ENCODE measurements around the gene MRRF. TPM values are rescaled to one million over a fixed set of nuclear protein-coding genes. Genes with fewer than 3 reads are reported as not detected.

MRRF gene
- total and polyA plus RNA-seq, 2 of the 4 experiments (the other 2 are of a cell fraction), result 32.1 to 38.0 TPM

GRCh38 chr9:122215663-122216062 lies 49.0 kb upstream of the MRRF start:
- no peaks in the 10 kb centered on the region for H3K36me3 ChIP-seq (ENCODE audit: control insufficient read depth, insufficient read depth, low read length)
- dilution Hi-C loops (cut with HindIII; ENCODE audit: low sequenced_read_pairs, unreplicated experiment) (no loop called here), in situ Hi-C loops (cut with MboI; ENCODE audit: low sequenced_read_pairs) (no loop called here), intact Hi-C loops (cut with micrococcal nuclease) (no loop called here)
- H2AK9ac ChIP-seq (replicated peaks; ENCODE audit: low read depth, low read length, poor library complexity), result no peak overlapping the region
- H2AK5ac ChIP-seq (ENCODE audit: low read depth, low read length), result no peak overlapping the region
- ChIA-PET CTCF (no interaction called here), POLR2A (ENCODE audit: unreplicated experiment) (no interaction called here)
- peaks cover 14% of the 10 kb centered on the region for H3K9me3 ChIP-seq (ENCODE audit: control insufficient read depth, insufficient read depth, low read length)
- H3K79me1 ChIP-seq (ENCODE audit: low read depth in 1 of 2, low read length in 2 of 2), result no peaks in the 10 kb centered on the region
- no peak overlapping the region for H3K18ac ChIP-seq (ENCODE audit: low read depth, low read length)
- peaks cover 6% of the 10 kb centered on the region; the same call in 1 of the 2 replicates for H3K4me1 ChIP-seq (ENCODE audit: control insufficient read depth, insufficient read depth, low read length)
- H4K20me1 ChIP-seq (ENCODE audit: insufficient read depth, low read length), result peaks cover 18% of the 10 kb centered on the region
- no peak overlapping the region for H4K8ac ChIP-seq (ENCODE audit: low read depth in 2 of 2, low read length in 2 of 2)
- no peak overlapping the region for H4K5ac ChIP-seq (ENCODE audit: low read depth, low read length)
- no peaks in the 10 kb centered on the region for H3K9me1 ChIP-seq (ENCODE audit: insufficient read depth, low read length)
- H3K23ac ChIP-seq (ENCODE audit: low read depth, low read length), result no peak overlapping the region
- H2AFZ ChIP-seq (replicated peaks; ENCODE audit: low read length, poor library complexity), result no peak overlapping the region
- H3K27me3 ChIP-seq (ENCODE audit: control insufficient read depth, insufficient read depth, low read length), result peaks cover 92% of the 10 kb centered on the region
- H3K4me2 ChIP-seq (ENCODE audit: low read depth, low read length), result no peak overlapping the region
- H3K4me3 ChIP-seq (ENCODE audit: insufficient read depth, low read depth, low read length), result no peak overlapping the region
- no CpG with 5 or more reads among the region's 1 CpG for WGBS, 2 experiments (ENCODE audit: extremely low coverage in 2 of 2, insufficient read length in 1 of 2)
- no peak overlapping the region for H3K27ac ChIP-seq (ENCODE audit: insufficient read depth, low read length)
- no peak overlapping the region for H4K91ac ChIP-seq (ENCODE audit: insufficient read depth, low read depth, low read length)
- no peak overlapping the region for H2BK120ac ChIP-seq (ENCODE audit: low read depth, low read length)
- H2BK20ac ChIP-seq (ENCODE audit: low read depth, low read length), result no peak overlapping the region
- H3K4ac ChIP-seq (ENCODE audit: low read depth, low read length), result no peak overlapping the region
- H3K9ac ChIP-seq (ENCODE audit: low read depth, low read length), result no peak overlapping the region
- no peak overlapping the region for H2BK15ac ChIP-seq (ENCODE audit: low read depth, low read length)
- BruUV-seq (replicated peaks), result no TSS peak
- H2BK5ac ChIP-seq (ENCODE audit: low read depth, low read length, poor library complexity, severe bottlenecking), result no peak overlapping the region
- no peak overlapping the region for H3K56ac ChIP-seq (ENCODE audit: extremely low read depth, insufficient read depth, low read length)
- H3K14ac ChIP-seq (replicated peaks; ENCODE audit: low read depth, low read length), result no peak overlapping the region
- TF ChIP-seq CHD1 (IDR thresholded peaks at IDR 0.05; ENCODE audit: low read depth, low read length), result no peak
- no peak for TF ChIP-seq MAFK (IDR thresholded peaks at IDR 0.05; ENCODE audit: low read depth, low read length)
- TF ChIP-seq BHLHE40 (IDR thresholded peaks at IDR 0.05; ENCODE audit: low read depth, low read length), result no peak
- no peak for TF ChIP-seq SMC3 (IDR thresholded peaks at IDR 0.05; ENCODE audit: low read depth, low read length)
- no peak for TF ChIP-seq CEBPB (IDR thresholded peaks at IDR 0.05; ENCODE audit: low read depth, low read length)
- TF ChIP-seq, protein P1, sequence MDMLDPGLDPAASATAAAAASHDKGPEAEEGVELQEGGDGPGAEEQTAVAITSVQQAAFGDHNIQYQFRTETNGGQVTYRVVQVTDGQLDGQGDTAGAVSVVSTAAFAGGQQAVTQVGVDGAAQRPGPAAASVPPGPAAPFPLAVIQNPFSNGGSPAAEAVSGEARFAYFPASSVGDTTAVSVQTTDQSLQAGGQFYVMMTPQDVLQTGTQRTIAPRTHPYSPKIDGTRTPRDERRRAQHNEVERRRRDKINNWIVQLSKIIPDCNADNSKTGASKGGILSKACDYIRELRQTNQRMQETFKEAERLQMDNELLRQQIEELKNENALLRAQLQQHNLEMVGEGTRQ (IDR thresholded peaks at IDR 0.05; ENCODE audit: low read depth, low read length), result no peak
- TF ChIP-seq RAD21 (IDR thresholded peaks at IDR 0.05; ENCODE audit: low read length), result no peak
- no peak for TF ChIP-seq MAZ (IDR thresholded peaks at IDR 0.05; ENCODE audit: borderline replicate concordance, low read depth, low read length)
- TF ChIP-seq ELK1 (IDR thresholded peaks at IDR 0.05; ENCODE audit: borderline replicate concordance, low read depth, low read length), result no peak
- TF ChIP-seq FOS (IDR thresholded peaks at IDR 0.05; ENCODE audit: low read depth, low read length), result no peak
- TF ChIP-seq, protein P2, sequence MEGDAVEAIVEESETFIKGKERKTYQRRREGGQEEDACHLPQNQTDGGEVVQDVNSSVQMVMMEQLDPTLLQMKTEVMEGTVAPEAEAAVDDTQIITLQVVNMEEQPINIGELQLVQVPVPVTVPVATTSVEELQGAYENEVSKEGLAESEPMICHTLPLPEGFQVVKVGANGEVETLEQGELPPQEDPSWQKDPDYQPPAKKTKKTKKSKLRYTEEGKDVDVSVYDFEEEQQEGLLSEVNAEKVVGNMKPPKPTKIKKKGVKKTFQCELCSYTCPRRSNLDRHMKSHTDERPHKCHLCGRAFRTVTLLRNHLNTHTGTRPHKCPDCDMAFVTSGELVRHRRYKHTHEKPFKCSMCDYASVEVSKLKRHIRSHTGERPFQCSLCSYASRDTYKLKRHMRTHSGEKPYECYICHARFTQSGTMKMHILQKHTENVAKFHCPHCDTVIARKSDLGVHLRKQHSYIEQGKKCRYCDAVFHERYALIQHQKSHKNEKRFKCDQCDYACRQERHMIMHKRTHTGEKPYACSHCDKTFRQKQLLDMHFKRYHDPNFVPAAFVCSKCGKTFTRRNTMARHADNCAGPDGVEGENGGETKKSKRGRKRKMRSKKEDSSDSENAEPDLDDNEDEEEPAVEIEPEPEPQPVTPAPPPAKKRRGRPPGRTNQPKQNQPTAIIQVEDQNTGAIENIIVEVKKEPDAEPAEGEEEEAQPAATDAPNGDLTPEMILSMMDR (conservative IDR thresholded peaks at IDR 0.05; ENCODE audit: low read depth, low read length), result no peak
- no peak for TF ChIP-seq POLR2A (IDR thresholded peaks at IDR 0.05; ENCODE audit: low read depth, low read length)
- TF ChIP-seq MXI1 (IDR thresholded peaks at IDR 0.05; ENCODE audit: borderline replicate concordance, low read depth, low read length), result no peak
- TF ChIP-seq RFX5 (IDR thresholded peaks at IDR 0.05; ENCODE audit: low read depth, low read length), result no peak
- no peak for TF ChIP-seq NFE2L2 (IDR thresholded peaks at IDR 0.05; ENCODE audit: low read depth, low read length)
- DNase-seq (no peak), ATAC-seq (ENCODE audit: low read depth) (no peak)

Data from IMR-90 (cell line).